HG03039 (cell line): ENCODE results near the gene USP17L15.
"Not testable (repeated sequence)": the region's sequence is repeated elsewhere in the genome, so short reads cannot be mapped to it uniquely, and the experiment has no call there.

ENCODE experiments used
- ATAC-seq: cut with Tn5 transposase; IDR thresholded peaks from one replicate; pipeline ENCODE4 v1.9.1; 2021; ENCODE audit warnings: mild to moderate bottlenecking, moderate library complexity; ENCODE audit not compliant: unreplicated experiment

The USP17L15 gene, protein sequence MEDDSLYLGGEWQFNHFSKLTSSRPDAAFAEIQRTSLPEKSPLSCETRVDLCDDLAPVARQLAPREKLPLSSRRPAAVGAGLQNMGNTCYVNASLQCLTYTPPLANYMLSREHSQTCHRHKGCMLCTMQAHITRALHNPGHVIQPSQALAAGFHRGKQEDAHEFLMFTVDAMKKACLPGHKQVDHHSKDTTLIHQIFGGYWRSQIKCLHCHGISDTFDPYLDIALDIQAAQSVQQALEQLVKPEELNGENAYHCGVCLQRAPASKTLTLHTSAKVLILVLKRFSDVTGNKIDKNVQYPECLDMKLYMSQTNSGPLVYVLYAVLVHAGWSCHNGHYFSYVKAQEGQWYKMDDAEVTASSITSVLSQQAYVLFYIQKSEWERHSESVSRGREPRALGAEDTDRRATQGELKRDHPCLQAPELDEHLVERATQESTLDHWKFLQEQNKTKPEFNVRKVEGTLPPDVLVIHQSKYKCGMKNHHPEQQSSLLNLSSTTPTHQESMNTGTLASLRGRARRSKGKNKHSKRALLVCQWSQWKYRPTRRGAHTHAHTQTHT

GRCh38 chr4:9234085-9234484 lies at the start of gene USP17L15:
Gene USP17L15, plus strand, starts transcription at chr4:9234385. Its CDS starts 0 bp downstream, at chr4:9234385.
- ATAC-seq: not testable (repeated sequence)

GRCh38 chr4:9210357-9210756 lies 23.8 kb upstream of the USP17L15 start, which contains the start of gene USP17L10:
Gene USP17L10, plus strand, starts transcription at chr4:9210657. Its CDS starts 0 bp downstream, at chr4:9210657.
- ATAC-seq: not testable (repeated sequence)

DNA sequence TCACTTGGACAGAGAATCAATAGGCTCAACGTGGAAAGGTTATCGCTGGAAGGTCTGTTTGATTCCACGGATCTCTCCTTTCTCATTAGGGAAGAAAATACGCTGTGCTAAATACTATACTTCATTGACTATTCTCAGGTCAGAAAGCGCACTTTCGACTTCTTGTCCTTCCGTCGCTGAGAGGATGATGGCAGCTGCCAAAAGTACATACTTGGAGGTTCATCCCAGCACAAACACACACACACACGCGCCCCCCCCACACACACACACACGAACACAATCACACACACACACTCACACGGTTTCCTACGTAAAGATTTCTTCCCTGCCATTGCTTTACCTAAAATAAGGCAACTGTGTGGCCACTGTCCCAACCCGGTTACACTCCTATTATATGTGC lies 19.5 kb upstream of the USP17L15 start:
- ATAC-seq: not testable (repeated sequence)

DNA sequence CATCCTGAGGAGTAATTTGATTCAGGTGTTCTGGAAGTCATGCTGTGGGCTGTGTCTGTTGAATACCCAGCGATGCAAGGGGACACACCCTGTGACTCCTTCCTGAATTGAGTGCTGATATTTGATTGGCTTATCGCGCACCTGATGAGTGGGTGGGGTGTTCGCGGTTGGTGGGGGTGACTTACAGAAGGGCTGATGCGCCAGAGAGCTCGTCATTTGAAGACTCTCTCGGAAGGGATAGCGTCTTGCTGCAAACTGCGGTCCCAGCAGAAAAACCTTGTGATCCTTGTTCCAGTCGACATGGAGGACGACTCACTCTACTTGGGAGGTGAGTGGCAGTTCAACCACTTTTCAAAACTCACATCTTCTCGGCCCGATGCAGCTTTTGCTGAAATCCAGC lies 19.1 kb upstream of the USP17L15 start, which contains the start of gene USP17L11:
TSS of gene USP17L11 (plus strand) at position 301 of the 400 bp plus-strand sequence. CDS start at position 301, 0 bp downstream.
- not testable (repeated sequence) for ATAC-seq

DNA sequence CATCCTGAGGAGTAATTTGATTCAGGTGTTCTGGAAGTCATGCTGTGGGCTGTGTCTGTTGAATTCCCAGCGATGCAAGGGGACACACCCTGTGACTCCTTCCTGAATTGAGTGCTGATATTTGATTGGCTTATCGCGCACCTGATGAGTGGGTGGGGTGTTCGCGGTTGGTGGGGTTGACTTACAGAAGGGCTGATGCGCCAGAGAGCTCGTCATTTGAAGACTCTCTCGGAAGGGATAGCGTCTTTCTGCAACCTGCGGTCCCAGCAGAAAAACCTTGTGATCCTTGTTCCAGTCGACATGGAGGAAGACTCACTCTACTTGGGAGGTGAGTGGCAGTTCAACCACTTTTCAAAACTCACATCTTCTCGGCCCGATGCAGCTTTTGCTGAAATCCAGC lies 14.3 kb upstream of the USP17L15 start, which contains the start of gene USP17L12:
TSS of gene USP17L12 (plus strand) at position 301 of the 400 bp plus-strand sequence. CDS start at position 301, 0 bp downstream.
- not testable (repeated sequence) for ATAC-seq

DNA sequence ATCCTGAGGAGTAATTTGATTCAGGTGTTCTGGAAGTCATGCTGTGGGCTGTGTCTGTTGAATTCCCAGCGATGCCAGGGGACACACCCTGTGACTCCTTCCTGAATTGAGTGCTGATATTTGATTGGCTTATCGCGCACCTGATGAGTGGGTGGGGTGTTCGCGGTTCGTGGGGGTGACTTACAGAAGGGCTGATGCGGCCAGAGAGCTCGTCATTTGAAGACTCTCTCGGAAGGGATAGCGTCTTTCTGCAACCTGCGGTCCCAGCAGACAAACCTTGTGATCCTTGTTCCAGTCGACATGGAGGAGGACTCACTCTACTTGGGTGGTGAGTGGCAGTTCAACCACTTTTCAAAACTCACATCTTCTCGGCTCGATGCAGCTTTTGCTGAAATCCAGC lies 9.6 kb upstream of the USP17L15 start, which contains the start of gene USP17L13:
TSS of gene USP17L13 (plus strand) at position 301 of the 400 bp plus-strand sequence. CDS start at position 301, 0 bp downstream.
- not testable (repeated sequence) for ATAC-seq

- not testable (repeated sequence) for ATAC-seq
Measured at GRCh38 chr4:9230249-9230648, 3.9 kb upstream of the USP17L15 start.

DNA sequence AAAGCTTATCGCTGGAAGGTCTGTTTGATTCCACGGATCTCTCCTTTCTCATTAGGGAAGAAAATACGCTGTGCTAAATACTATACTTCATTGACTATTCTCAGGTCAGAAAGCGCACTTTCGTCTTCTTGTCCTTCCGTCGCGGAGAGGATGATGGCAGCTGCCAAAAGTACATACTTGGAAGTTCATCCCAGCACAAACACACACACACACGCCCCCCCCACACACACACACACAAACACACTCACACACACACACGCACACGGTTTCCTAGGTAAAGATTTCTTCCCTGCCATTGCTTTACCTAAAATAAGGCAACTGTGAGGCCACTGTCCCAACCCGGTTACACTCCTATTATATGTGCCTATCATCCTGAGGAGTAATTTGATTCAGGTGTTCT lies 4.3 kb downstream of the USP17L15 start:
- not testable (repeated sequence) for ATAC-seq

DNA sequence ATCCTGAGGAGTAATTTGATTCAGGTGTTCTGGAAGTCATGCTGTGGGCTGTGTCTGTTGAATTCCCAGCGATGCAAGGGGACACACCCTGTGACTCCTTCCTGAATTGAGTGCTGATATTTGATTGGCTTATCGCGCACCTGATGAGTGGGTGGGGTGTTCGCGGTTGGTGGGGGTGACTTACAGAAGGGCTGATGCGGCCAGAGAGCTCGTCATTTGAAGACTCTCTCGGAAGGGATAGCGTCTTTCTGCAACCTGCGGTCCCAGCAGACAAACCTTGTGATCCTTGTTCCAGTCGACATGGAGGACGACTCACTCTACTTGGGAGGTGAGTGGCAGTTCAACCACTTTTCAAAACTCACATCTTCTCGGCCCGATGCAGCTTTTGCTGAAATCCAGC lies 9.4 kb downstream of the USP17L15 start, which contains the start of gene USP17L17:
TSS of gene USP17L17 (plus strand) at position 301 of the 400 bp plus-strand sequence. CDS start at position 301, 0 bp downstream.
- not testable (repeated sequence) for ATAC-seq

DNA sequence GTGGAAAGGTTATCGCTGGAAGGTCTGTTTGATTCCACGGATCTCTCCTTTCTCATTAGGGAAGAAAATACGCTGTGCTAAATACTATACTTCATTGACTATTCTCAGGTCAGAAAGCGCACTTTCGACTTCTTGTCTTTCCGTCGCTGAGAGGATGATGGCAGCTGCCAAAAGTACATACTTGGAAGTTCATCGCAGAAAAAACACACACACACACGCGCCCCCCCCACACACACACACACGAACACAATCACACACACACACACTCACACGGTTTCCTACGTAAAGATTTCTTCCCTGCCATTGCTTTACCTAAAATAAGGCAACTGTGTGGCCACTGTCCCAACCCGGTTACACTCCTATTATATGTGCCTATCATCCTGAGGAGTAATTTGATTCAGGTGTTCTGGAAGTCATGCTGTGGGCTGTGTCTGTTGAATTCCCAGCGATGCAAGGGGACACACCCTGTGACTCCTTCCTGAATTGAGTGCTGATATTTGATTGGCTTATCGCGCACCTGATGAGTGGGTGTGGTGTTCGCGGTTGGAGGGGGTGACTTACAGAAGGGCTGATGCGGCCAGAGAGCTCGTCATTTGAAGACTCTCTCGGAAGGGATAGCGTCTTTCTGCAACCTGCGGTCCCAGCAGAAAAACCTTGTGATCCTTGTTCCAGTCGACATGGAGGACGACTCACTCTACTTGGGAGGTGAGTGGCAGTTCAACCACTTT lies 13.9 kb downstream of the USP17L15 start, which contains the start of gene USP17L18:
TSS of gene USP17L18 (plus strand) at position 678 of the 728 bp plus-strand sequence. CDS start at position 678, 0 bp downstream.
- not testable (repeated sequence) for ATAC-seq

DNA sequence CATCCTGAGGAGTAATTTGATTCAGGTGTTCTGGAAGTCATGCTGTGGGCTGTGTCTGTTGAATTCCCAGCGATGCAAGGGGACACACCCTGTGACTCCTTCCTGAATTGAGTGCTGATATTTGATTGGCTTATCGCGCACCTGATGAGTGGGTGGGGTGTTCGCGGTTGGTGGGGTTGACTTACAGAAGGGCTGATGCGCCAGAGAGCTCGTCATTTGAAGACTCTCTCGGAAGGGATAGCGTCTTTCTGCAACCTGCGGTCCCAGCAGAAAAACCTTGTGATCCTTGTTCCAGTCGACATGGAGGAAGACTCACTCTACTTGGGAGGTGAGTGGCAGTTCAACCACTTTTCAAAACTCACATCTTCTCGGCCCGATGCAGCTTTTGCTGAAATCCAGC lies 18.9 kb downstream of the USP17L15 start, which contains the start of gene USP17L19:
TSS of gene USP17L19 (plus strand) at position 301 of the 400 bp plus-strand sequence. CDS start at position 301, 0 bp downstream.
- ATAC-seq: not testable (repeated sequence)

DNA sequence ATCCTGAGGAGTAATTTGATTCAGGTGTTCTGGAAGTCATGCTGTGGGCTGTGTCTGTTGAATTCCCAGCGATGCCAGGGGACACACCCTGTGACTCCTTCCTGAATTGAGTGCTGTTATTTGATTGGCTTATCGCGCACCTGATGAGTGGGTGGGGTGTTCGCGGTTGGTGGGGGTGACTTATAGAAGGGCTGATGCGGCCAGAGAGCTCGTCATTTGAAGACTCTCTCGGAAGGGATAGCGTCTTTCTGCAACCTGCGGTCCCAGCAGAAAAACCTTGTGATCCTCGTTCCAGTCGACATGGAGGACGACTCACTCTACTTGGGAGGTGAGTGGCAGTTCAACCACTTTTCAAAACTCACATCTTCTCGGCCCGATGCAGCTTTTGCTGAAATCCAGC lies 23.6 kb downstream of the USP17L15 start, which contains the start of gene USP17L20:
TSS of gene USP17L20 (plus strand) at position 301 of the 400 bp plus-strand sequence. CDS start at position 301, 0 bp downstream.
- not testable (repeated sequence) for ATAC-seq

- not testable (repeated sequence) for ATAC-seq
Measured at GRCh38 chr4:9262572-9262971, 28.4 kb downstream of the USP17L15 start, which contains the start of gene USP17L21. Gene USP17L21, plus strand, starts transcription at chr4:9262872. Its CDS starts 0 bp downstream, at chr4:9262872.

DNA sequence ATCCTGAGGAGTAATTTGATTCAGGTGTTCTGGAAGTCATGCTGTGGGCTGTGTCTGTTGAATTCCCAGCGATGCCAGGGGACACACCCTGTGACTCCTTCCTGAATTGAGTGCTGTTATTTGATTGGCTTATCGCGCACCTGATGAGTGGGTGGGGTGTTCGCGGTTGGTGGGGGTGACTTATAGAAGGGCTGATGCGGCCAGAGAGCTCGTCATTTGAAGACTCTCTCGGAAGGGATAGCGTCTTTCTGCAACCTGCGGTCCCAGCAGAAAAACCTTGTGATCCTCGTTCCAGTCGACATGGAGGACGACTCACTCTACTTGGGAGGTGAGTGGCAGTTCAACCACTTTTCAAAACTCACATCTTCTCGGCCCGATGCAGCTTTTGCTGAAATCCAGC lies 33.1 kb downstream of the USP17L15 start, which contains the start of gene USP17L22:
TSS of gene USP17L22 (plus strand) at position 301 of the 400 bp plus-strand sequence. CDS start at position 301, 0 bp downstream.
- ATAC-seq: not testable (repeated sequence)

GRCh38 chr4:9271719-9272118 lies 37.5 kb downstream of the USP17L15 start:
- not testable (repeated sequence) for ATAC-seq
